SU-DHL-6 (cell line): ENCODE data around the gene PLIN5.

ENCODE experiments used
- H2AFZ ChIP-seq: fragments of 200-600 bp; sonication (generic); 2 replicates; pipeline ENCODE4 v1.6.1; 2014; ENCODE audit warnings: low read depth, mild to moderate bottlenecking, moderate library complexity, mixed read lengths, antibody characterized with exemption, low read length; ENCODE audit not compliant: severe bottlenecking
- H3F3A ChIP-seq: fragments of 200-600 bp; shearing (Covaris generic); 2 replicates; pipeline ENCODE4 v1.6.0; 2016; ENCODE audit warnings: antibody characterized with exemption, mild to moderate bottlenecking; ENCODE audit not compliant: insufficient read depth
- H3K27ac ChIP-seq: fragments of 200-600 bp; sonication (generic); 2 replicates; pipeline ENCODE4 v1.5.1; 2016; ENCODE audit warnings: low read depth, mild to moderate bottlenecking, low read length, moderate library complexity, mixed read lengths
- H3K27me3 ChIP-seq: fragments of 200-600 bp; sonication (generic), shearing (Covaris generic); 2 replicates; pipeline ENCODE4 v1.6.0; 2014; ENCODE audit warnings: mild to moderate bottlenecking, low read length
- H3K36me3 ChIP-seq: fragments of 200-600 bp; sonication (generic); 2 replicates; pipeline ENCODE4 v1.6.1; 2014; ENCODE audit warnings: mild to moderate bottlenecking, low read length, mixed read lengths
- H3K4me2 ChIP-seq: fragments of 300-600, 200-600 bp; shearing (Covaris generic), sonication (generic); 2 replicates; pipeline ENCODE4 v1.6.0; 2014; ENCODE audit warnings: low read length, low read depth, mild to moderate bottlenecking; ENCODE audit not compliant: poor library complexity, severe bottlenecking
- H3K4me3 ChIP-seq: fragments of 200-600 bp; sonication (generic); 2 replicates; pipeline ENCODE4 v1.5.1; 2014; ENCODE audit warnings: antibody characterized with exemption, low read length, mild to moderate bottlenecking, mixed read lengths; ENCODE audit not compliant: insufficient read depth, poor library complexity, severe bottlenecking
- H3K79me2 ChIP-seq: fragments of 200-600 bp; sonication (generic); 2 replicates; pipeline ENCODE4 v1.6.1; 2014; ENCODE audit warnings: mild to moderate bottlenecking, low read length, moderate library complexity; ENCODE audit not compliant: insufficient read depth
- H3K9ac ChIP-seq: fragments of 200-600 bp; sonication (generic); 2 replicates; pipeline ENCODE4 v1.7.0; 2014; ENCODE audit warnings: mild to moderate bottlenecking, low read length
- H3K9me2 ChIP-seq: fragments of 200-600 bp; sonication (generic); replicated peaks from 2 replicates; pipeline ENCODE4 v1.6.1; 2014; ENCODE audit warnings: low read length; ENCODE audit not compliant: insufficient read depth
- H3K9me3 ChIP-seq: fragments of 200-600 bp; sonication (generic); 2 replicates; pipeline ENCODE4 v1.6.1; 2014; ENCODE audit warnings: low read length, mixed read lengths; ENCODE audit not compliant: insufficient read depth
- H4K20me1 ChIP-seq: fragments of 200-600 bp; sonication (generic); 2 replicates; pipeline ENCODE4 v1.6.1; 2014; ENCODE audit warnings: low read depth, mild to moderate bottlenecking, antibody characterized with exemption, low read length, moderate library complexity, mixed read lengths
- EZH2phosphoT487 ChIP-seq: fragments of 200-600 bp; sonication (generic), shearing (Covaris generic); conservative IDR thresholded peaks from 2 replicates; pipeline ENCODE4 v1.6.1; 2018; ENCODE audit warnings: mild to moderate bottlenecking, antibody characterized with exemption, low read length, moderate library complexity, mixed read lengths
- TF ChIP-seq, protein P1 (sequence below): fragments of 200-600 bp; sonication (generic); IDR thresholded peaks from one replicate; pipeline ENCODE4 v1.5.1; 2017; ENCODE audit warnings: antibody characterized with exemption, mild to moderate bottlenecking, low read length, moderate library complexity; ENCODE audit not compliant: insufficient read depth, poor library complexity, severe bottlenecking

Gene PLIN5

DNA sequence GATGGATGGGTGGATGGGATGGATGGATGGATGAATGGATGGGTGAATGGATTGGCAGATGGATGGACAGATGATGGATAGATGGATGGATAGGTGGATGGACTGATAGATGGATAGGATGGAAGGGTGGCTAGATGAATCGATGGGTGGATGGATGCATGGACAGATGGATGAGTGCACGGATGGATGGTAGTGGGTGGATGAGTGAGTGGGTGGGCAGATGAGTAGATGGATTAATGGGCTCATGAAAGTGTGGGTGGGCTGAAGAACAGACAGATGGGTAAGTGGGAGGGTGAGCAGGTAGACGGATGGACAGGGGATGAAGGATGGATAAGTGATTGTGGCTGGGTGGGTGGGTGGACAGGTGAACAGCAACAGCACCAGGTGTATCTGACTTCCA, 18.8 kb upstream of the PLIN5 start:
- no peaks in the 10 kb centered on the region for H3K9me2 ChIP-seq
- H3K4me2 ChIP-seq = no peak overlapping the region
- H3K36me3 ChIP-seq = no peaks in the 10 kb centered on the region
- H2AFZ ChIP-seq = no peak overlapping the region
- no peaks in the 10 kb centered on the region for H3F3A ChIP-seq
- no peaks in the 10 kb centered on the region for H3K9me3 ChIP-seq
- H3K27me3 ChIP-seq = no peaks in the 10 kb centered on the region
- no peak overlapping the region for H3K27ac ChIP-seq
- H3K4me3 ChIP-seq = no peak overlapping the region
- no peaks in the 10 kb centered on the region for H3K79me2 ChIP-seq
- no peak for TF ChIP-seq EZH2phosphoT487
- TF ChIP-seq, protein P1, sequence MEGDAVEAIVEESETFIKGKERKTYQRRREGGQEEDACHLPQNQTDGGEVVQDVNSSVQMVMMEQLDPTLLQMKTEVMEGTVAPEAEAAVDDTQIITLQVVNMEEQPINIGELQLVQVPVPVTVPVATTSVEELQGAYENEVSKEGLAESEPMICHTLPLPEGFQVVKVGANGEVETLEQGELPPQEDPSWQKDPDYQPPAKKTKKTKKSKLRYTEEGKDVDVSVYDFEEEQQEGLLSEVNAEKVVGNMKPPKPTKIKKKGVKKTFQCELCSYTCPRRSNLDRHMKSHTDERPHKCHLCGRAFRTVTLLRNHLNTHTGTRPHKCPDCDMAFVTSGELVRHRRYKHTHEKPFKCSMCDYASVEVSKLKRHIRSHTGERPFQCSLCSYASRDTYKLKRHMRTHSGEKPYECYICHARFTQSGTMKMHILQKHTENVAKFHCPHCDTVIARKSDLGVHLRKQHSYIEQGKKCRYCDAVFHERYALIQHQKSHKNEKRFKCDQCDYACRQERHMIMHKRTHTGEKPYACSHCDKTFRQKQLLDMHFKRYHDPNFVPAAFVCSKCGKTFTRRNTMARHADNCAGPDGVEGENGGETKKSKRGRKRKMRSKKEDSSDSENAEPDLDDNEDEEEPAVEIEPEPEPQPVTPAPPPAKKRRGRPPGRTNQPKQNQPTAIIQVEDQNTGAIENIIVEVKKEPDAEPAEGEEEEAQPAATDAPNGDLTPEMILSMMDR = no peak
- H3K9ac ChIP-seq = no peak overlapping the region
- H4K20me1 ChIP-seq = no peaks in the 10 kb centered on the region

DNA sequence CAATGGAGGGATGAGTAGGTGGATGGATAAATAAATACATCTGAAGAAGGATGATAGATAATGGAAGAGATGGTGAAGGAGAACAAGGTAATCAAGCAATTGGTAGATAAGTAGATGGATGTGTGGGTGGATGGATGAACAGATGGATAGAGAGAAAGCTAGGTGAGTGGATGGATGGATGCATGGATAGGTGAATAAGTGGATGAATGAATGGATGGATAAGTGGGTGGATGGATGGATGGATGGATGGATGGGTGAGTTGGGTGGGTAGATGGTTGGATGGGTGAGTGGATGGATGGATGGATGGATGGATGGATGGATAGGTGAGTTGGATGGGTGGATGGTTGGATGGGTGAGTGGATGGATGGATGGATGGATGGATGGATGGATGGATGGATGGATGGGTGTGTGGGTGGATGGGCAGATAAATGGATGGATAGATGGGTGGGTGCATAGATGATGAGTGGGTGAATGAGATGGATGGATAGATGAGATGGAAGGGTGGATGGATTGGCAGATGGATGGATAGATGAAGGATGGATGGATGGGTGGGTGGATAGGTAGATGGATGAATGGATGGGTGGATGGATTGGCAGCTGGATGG, 18.2 kb upstream of the PLIN5 start:
- no peaks in the 10 kb centered on the region for H3K9me3 ChIP-seq
- no peaks in the 10 kb centered on the region for H3K36me3 ChIP-seq
- no peak overlapping the region for H3K4me3 ChIP-seq
- no peak overlapping the region for H3K9ac ChIP-seq
- no peaks in the 10 kb centered on the region for H3K9me2 ChIP-seq
- H3K27ac ChIP-seq = no peak overlapping the region
- no peaks in the 10 kb centered on the region for H3F3A ChIP-seq
- no peak overlapping the region for H2AFZ ChIP-seq
- H3K79me2 ChIP-seq = no peaks in the 10 kb centered on the region
- no peaks in the 10 kb centered on the region for H4K20me1 ChIP-seq
- no peak for TF ChIP-seq EZH2phosphoT487
- TF ChIP-seq, protein P1 = no peak
- no peak overlapping the region for H3K4me2 ChIP-seq
- H3K27me3 ChIP-seq = no peaks in the 10 kb centered on the region

DNA sequence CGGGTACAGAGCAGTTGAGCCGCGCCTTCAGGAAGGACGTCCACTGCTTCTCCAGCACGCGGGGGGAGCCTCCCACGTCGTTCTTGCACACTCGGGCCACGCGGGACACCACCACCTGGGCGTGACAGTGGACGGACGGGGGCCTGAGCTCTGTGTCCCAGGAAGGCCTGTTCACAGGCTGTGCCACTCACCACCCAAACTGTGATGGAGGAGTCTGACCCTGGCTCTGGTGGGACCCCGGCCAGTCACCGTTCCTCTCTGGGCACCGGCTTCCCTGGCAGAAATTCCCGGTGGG, 17.4 kb upstream of the PLIN5 start:
- H3K27ac ChIP-seq = no peak overlapping the region
- no peak overlapping the region for H3K4me2 ChIP-seq
- no peak for TF ChIP-seq EZH2phosphoT487
- TF ChIP-seq, protein P1 = no peak
- H4K20me1 ChIP-seq = no peaks in the 10 kb centered on the region
- H3K36me3 ChIP-seq = no peaks in the 10 kb centered on the region
- H3K9ac ChIP-seq = no peak overlapping the region
- no peaks in the 10 kb centered on the region for H3K79me2 ChIP-seq
- H3K4me3 ChIP-seq = no peak overlapping the region
- no peaks in the 10 kb centered on the region for H3K27me3 ChIP-seq
- H2AFZ ChIP-seq = no peak overlapping the region
- no peaks in the 10 kb centered on the region for H3K9me2 ChIP-seq
- no peaks in the 10 kb centered on the region for H3F3A ChIP-seq
- H3K9me3 ChIP-seq = no peaks in the 10 kb centered on the region
